ENCODE measurements around the gene EFTUD2.

The EFTUD2 gene

DNA sequence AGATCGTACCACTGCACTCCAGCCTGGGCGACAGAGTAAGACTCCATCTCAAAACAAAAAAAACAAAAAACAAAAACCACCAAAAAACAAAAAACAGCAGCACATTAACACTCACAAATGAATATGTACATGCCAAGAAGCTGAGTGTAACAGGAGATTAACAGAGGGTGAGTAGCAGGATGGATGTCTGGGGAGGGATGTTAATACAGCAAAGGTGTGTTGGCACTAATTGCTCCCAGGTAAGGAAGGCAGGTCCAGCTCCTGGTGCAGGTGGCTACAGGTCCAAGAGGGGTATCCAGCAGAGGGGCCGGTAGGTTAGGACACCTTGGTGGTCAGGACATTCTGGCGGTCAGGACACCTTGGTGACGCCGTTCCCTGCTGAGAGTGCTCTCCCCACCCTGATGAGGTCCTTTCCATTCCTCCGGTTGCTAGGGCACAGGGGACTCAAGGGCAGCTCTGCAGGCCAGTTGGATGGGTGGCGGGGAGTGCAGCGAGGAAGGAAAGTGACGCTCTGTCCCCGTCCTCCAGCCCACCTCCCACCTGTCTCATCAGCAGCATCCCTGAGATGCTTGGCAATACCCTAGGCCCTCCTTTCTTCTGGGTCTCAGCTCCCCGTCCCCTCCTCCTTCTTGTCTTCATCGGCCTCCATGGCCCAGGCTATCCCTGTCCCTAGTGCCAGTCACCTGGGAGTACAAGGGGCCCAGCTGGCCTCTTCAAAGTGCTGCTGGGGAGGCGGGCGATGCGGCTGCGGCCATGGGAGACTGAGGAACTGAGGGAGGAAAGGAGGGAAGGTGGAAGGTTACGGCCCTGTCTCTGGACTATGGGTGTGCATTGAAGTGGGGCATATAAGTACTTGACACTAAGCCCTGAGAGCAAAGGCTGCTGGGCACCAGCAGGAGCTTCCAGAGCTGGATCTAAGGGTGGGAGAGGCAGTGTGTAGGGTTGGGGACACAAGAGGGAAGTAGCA lies 26.8 kb upstream of the EFTUD2 start:
- DNase-seq: no peak

DNA sequence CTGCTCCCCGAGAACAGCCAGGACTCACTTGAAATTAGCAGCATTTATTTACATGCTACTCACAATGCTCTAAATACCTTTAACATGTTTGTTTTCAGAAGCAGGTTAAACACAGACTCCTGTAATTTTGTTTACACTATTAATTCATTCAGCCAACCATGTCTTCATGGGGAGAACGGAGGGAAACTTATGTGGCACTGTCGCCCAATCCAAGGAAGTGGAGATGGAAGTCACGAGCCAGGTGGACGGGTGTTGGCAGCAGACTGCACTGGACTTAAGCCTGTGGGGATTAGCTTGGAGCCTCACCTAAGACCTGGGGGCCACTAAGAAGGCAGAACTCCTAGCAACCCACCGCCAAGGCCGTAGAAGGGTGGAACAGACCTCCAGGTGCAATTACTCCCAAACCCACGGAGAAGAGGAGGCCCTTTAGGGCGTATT lies 24.9 kb upstream of the EFTUD2 start:
- no peak for DNase-seq

DNA sequence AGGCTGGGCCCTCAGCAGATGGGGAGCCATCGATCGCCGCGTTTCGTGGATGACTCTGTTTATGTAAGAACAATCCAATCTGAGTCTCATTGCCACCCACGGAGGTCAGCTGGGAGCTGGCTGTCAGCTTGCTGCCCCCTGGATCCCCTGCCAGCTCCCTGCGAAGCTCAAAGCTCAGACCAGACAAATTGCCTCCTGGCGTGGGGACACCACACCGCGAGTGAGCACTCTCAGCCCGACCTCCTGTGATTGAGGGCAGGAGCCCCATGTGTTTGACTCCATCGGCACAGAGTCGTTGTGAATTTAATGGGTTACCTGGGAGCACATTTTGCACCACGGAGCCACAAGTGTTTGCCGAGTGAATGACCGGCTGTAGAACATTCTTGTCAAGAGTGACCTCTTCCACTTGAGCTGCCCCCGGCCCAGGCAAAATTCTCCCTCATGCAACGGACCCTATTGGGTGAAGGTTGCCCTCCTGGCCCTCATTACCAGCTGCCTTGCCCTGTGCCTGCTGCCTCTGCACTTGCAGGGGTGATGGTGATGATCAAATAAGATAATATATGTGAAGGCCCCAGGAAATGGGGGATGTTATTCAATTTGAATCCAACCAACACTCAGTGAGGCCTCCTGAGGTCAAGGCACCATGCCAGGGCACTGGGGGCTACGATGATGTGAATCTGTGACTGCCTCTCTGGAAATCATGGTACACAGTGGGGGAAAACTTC lies 23.7 kb upstream of the EFTUD2 start:
- DNase-seq: no peak

DNA sequence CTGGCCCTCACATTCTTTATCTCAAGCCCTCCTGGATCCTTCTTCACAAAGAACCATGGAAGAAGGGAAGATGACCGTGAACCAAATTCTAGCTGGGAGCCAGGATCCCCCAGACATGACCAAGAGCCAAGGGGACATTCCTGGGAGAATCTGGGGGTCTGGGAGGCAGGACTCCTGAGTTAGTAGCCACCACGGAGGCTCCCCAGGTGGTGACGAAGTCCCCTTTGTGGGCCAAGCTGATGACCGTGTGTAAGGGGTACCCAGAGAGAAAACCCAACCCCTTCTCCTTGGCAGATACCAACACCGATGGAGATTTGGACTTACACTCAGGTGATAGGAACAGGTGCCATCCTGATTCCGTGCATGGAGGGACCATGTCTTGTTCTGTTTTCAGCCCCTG lies 22.9 kb upstream of the EFTUD2 start:
- DNase-seq: no peak

- DNase-seq: no peak
Measured at GRCh38 chr17:44921122-44921882, 22.1 kb upstream of the EFTUD2 start.

GRCh38 chr17:44920565-44920940 lies 21.3 kb upstream of the EFTUD2 start:
- no peak for DNase-seq

DNA sequence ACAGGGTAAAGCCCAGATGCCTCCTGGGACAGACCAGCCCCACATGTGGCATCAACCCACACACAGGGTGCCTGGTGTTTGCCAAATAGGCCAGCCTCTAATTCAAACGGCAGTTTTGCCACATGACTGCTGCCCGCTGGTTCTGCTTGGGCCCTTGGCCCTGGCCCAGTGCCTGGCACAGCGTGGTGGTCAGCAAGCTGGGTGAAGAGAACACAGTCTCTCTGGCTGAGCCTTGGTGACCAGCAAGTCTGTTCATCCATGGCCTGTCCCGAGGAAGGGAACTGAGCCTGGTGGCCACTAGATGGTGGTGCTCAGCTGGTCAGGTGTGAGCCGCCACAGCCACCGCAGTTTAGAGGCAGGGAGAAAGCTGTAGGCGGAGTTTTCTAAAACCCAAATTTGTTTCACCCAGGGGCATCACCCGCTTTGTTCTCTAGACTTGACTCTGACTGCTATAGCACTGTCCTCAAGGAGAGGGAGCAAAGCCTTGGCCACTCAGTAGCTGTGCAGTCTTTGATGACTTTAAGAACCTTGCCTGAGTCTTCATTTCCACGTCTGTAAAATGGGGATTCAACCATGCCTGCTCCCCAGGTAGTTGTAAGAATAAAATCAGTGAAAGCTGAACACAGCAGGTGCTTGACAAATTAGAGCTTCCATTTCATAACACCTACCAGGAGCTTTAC lies 20.8 kb upstream of the EFTUD2 start:
- DNase-seq: peak; percentile 78

GRCh38 chr17:44919411-44919810 lies 20.2 kb upstream of the EFTUD2 start:
- DNase-seq: no peak

DNA sequence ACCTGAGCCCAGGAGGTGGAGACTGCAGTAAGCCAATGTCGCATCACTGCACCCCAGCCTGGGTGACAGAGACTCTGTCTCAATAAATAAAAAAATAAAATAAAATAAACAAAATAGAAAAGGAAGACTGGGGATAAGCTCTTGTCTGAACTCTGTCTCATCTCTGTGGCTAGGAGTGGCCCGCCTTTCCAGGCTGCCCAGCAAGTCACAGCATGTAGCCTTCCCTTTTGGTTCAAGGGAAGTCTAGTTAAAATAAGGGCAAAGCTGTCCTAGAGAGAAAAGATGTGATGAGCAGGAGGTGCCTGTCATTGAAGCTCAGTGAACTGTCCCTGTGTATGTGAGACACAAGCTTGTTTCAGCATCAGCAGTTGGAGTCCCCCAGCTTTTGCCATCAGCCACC lies 18.8 kb upstream of the EFTUD2 start:
- no peak for DNase-seq

GRCh38 chr17:44917456-44917855 lies 18.2 kb upstream of the EFTUD2 start:
- DNase-seq: no peak

GRCh38 chr17:44916781-44917241 lies 17.6 kb upstream of the EFTUD2 start:
- peak; percentile 66 for DNase-seq

- no peak for DNase-seq
Measured at GRCh38 chr17:44915862-44916780, 16.9 kb upstream of the EFTUD2 start.

- no peak for DNase-seq
Measured at GRCh38 chr17:44915321-44915726, 16.1 kb upstream of the EFTUD2 start, which contains the start of gene GFAP. Gene GFAP (minus strand): TSS chr17:44915500. CDS start chr17:44915486, 14 bp downstream.

GRCh38 chr17:44914698-44915271 lies 15.5 kb upstream of the EFTUD2 start:
- DNase-seq: no peak

- no peak for DNase-seq
Measured at GRCh38 chr17:44914148-44914547, 14.9 kb upstream of the EFTUD2 start.

DNA sequence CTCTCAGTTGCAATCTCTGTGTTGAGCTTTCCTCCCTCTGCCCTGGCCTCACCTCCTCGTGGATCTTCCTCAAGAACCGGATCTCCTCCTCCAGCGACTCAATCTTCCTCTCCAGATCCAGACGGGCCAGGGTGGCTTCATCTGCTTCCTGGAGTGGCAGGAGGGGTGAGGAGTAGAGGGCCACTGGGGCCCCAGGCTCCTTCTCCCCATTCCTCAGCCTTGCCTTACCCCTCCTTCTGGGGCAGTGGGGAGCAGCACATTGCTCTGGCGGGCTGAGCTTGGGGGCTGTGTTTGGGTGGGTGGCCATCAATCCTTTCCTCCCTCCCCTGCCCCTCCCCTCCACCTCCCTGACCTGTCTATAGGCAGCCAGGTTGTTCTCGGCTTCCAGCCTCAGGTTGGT lies 14.4 kb upstream of the EFTUD2 start:
- no peak for DNase-seq

GRCh38 chr17:44912763-44913544 lies 13.7 kb upstream of the EFTUD2 start:
- DNase-seq: no peak

- DNase-seq: peak; percentile 51
Measured at GRCh38 chr17:44911133-44912001, 12.1 kb upstream of the EFTUD2 start.
